ENCODE measurements around the gene TCF4. TPM values are rescaled to one million over a fixed set of nuclear protein-coding genes. Genes with fewer than 3 reads are reported as not detected.

TCF4 gene
- total RNA-seq, 1 experiment from 2014 or later, result 104 TPM

GRCh38 chr18:55261253-55261652 is 326.7 kb downstream of the TCF4 start (continued):
- no peak for TF ChIP-seq SMAD3 (CRISPR knock-in tag; IDR thresholded peaks at IDR 0.05; ENCODE audit: borderline replicate concordance)
- no peak for TF ChIP-seq ZNF532 (CRISPR knock-in tag; IDR thresholded peaks at IDR 0.05; ENCODE audit: borderline replicate concordance)
- no peak for TF ChIP-seq E2F5 (CRISPR knock-in tag; IDR thresholded peaks at IDR 0.05)
- TF ChIP-seq, protein P1, sequence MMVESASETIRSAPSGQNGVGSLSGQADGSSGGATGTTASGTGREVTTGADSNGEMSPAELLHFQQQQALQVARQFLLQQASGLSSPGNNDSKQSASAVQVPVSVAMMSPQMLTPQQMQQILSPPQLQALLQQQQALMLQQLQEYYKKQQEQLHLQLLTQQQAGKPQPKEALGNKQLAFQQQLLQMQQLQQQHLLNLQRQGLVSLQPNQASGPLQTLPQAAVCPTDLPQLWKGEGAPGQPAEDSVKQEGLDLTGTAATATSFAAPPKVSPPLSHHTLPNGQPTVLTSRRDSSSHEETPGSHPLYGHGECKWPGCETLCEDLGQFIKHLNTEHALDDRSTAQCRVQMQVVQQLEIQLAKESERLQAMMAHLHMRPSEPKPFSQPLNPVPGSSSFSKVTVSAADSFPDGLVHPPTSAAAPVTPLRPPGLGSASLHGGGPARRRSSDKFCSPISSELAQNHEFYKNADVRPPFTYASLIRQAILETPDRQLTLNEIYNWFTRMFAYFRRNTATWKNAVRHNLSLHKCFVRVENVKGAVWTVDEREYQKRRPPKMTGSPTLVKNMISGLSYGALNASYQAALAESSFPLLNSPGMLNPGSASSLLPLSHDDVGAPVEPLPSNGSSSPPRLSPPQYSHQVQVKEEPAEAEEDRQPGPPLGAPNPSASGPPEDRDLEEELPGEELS (CRISPR knock-in tag; IDR thresholded peaks at IDR 0.05), result no peak
- TF ChIP-seq ZNF416 (CRISPR knock-in tag; IDR thresholded peaks at IDR 0.05), result no peak
- TF ChIP-seq FOXP1 (CRISPR knock-in tag; IDR thresholded peaks at IDR 0.05; ENCODE audit: borderline replicate concordance), result no peak
- TF ChIP-seq ZMAT4 (CRISPR knock-in tag; IDR thresholded peaks at IDR 0.05), result no peak

- POLR2A ChIA-PET, result no interaction called here
- no peaks in the 10 kb centered on the region for H3K9me3 Mint-ChIP-seq
- ATAC-seq, result no peak
- no peak for TF ChIP-seq STAT6 (CRISPR knock-in tag; conservative IDR thresholded peaks at IDR 0.05; ENCODE audit: low read depth)
- no peak for TF ChIP-seq GRHL2 (CRISPR knock-in tag; IDR thresholded peaks at IDR 0.05; ENCODE audit: insufficient replicate concordance, severe bottlenecking)
- no peak for TF ChIP-seq ETV6 (CRISPR knock-in tag; IDR thresholded peaks at IDR 0.05)
- TF ChIP-seq, protein P1 (CRISPR knock-in tag; IDR thresholded peaks at IDR 0.05), result no peak
- no peak for TF ChIP-seq SMAD3 (CRISPR knock-in tag; IDR thresholded peaks at IDR 0.05; ENCODE audit: borderline replicate concordance)
- TF ChIP-seq PRDM15 (CRISPR knock-in tag; IDR thresholded peaks at IDR 0.05), result no peak
- no peak for TF ChIP-seq FOXJ3 (CRISPR knock-in tag; IDR thresholded peaks at IDR 0.05; ENCODE audit: borderline replicate concordance)
- TF ChIP-seq IRF1 (CRISPR knock-in tag; IDR thresholded peaks at IDR 0.05), result no peak
- TF ChIP-seq ZNF317 (CRISPR knock-in tag; IDR thresholded peaks at IDR 0.05; ENCODE audit: borderline replicate concordance, low read depth), result no peak
- TF ChIP-seq, protein P2, sequence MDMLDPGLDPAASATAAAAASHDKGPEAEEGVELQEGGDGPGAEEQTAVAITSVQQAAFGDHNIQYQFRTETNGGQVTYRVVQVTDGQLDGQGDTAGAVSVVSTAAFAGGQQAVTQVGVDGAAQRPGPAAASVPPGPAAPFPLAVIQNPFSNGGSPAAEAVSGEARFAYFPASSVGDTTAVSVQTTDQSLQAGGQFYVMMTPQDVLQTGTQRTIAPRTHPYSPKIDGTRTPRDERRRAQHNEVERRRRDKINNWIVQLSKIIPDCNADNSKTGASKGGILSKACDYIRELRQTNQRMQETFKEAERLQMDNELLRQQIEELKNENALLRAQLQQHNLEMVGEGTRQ (CRISPR knock-in tag; IDR thresholded peaks at IDR 0.05), result no peak
- TF ChIP-seq NFE2L1 (CRISPR knock-in tag; IDR thresholded peaks at IDR 0.05), result no peak
- TF ChIP-seq JAZF1 (CRISPR knock-in tag; IDR thresholded peaks at IDR 0.05), result no peak
- DNase-seq (ENCODE audit: low spot score), result no peak
- CTCF ChIA-PET, result no interaction called here
- no peak overlapping the region for H3K27ac Mint-ChIP-seq
- H3K4me1 Mint-ChIP-seq, result peaks cover 17% of the 10 kb centered on the region
- peaks cover 42% of the 10 kb centered on the region for H3K36me3 Mint-ChIP-seq
- H3K27me3 Mint-ChIP-seq (ENCODE audit: low read depth), result no peaks in the 10 kb centered on the region
- H3K4me3 Mint-ChIP-seq, result no peak overlapping the region
Measured at GRCh38 chr18:55258088-55258487, 329.9 kb downstream of the TCF4 start.

Data from WTC11 (cell line).